Choroid plexus epithelial cell (primary cell): Measurements from ENCODE around the gene ROM1.
"Not testable (repeated sequence)": the region's sequence is repeated elsewhere in the genome, so short reads cannot be mapped to it uniquely, and the experiment has no call there.

ENCODE experiments used
- DNase-seq: peaks from one replicate; pipeline ENCODE4 v3.0.0-alpha.2; 2010; ENCODE audit warnings: low read depth
- H3K4me3 ChIP-seq: 2 replicates; pipeline ENCODE4 v1.5.1; 2011; ENCODE audit warnings: low read depth, mild to moderate bottlenecking, control low read depth, low read length, moderate library complexity
- CTCF ChIP-seq: conservative IDR thresholded peaks from 2 replicates; pipeline ENCODE4 v1.5.1; 2011; ENCODE audit warnings: low read depth, mild to moderate bottlenecking, control low read depth, inconsistent platforms, low read length, moderate library complexity

Gene ROM1

DNA sequence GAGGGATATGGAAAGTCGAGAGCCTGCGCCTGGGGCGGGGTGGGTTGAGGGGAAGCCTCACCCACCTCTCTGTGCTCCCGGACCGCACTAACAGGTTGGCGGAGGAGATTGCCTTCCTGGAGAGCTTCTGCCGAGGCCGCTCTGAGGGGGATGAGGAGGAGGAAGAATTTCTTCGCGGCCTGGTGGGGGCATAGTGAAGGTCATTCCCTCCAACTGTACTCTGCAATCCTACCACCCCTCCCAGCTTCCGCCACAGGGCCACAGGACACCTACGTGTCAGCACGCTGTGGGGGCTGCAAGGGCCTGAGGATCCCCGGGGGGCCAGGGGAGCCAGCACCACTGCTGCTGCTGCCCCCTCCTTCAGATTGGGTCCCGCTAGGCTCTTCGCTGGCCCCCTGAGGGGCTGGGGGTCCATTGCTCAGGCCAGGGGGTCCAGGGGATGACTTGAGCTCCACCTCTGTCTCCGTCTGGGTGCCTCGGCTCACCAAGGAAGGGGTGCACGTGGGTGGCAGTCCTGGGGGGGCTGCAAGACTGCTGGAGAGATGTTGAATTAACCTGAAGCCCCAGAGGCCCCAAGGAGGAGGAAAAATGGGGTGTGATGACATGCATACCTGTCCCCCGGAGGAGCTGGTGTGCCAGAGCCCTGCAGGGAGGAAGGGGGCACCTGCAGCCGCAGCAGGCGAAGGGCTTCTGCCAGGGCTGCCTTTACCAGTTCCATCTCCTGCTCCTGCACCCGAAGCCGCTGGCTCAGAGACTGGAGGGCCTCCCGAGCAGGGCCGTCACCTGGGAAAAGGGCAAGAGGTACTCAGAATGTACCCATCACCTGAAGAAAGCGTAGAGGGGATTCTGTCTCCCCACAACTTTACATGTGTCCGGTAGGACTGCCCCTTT is 2.0 kb upstream of the ROM1 start:
- H3K4me3 ChIP-seq = peak overlapping the region; percentile 77
- DNase-seq = no peak
- TF ChIP-seq CTCF = no peak

- H3K4me3 ChIP-seq = peak overlapping the region; percentile 77
- DNase-seq = peak; percentile 60
- TF ChIP-seq CTCF = peak; percentile 27
Measured at GRCh38 chr11:62611705-62612365, 1.2 kb upstream of the ROM1 start.

DNA sequence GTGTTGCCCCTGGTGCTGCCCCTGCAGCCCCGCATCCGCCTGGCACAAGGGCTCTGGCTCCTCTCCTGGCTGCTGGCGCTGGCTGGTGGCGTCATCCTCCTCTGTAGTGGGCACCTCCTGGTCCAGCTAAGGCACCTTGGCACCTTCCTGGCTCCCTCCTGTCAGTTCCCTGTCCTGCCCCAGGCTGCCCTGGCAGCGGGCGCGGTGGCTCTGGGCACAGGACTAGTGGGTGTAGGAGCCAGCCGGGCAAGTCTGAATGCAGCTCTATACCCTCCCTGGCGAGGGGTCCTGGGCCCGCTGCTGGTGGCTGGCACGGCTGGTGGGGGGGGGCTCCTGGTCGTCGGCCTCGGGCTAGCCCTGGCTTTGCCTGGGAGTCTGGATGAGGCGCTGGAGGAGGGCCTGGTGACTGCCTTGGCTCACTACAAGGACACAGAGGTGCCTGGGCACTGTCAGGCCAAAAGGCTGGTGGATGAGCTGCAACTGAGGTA is 278 bp downstream of the ROM1 start:
- DNase-seq = no peak
- TF ChIP-seq CTCF = no peak
- no peak overlapping the region for H3K4me3 ChIP-seq

DNA sequence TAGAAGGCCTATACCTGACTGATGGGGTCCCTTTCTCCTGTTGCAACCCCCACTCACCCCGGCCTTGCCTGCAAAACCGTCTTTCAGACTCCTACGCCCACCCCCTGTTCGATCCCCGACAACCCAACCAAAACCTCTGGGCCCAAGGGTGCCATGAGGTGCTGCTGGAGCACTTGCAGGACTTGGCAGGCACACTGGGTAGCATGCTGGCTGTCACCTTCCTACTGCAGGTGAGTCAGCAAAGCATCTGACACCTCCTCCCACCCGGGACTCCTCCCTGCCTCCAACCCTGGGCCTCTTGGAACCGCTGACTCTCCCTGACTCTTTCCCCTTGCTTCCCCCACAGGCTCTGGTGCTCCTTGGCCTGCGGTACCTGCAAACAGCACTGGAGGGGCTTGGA is 1.2 kb downstream of the ROM1 start:
- no peak for DNase-seq
- TF ChIP-seq CTCF = no peak

DNA sequence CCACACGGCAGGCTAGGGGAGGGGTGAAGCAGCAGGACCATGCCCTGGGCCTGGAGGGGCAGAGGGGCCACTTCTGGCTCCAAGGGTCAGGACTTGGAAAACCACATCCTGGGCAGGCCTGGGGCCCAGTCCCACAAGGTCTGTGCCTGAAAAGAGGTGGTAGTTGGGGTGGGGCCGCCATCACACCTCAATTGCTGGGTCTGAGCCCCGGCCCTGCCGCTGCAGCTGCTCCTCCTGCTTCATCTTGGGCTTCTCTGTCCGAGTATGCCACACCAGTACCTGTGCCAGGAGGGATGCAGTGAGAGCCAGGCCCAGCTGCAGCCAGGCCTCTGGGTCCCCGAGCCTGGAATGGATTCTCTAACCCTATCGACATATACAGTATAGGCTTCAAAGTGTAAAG is 2.5 kb downstream of the ROM1 start:
- H3K4me3 ChIP-seq = no peak overlapping the region
- no peak for DNase-seq
- TF ChIP-seq CTCF = no peak

More for the DNA sequence above, 1.2 kb downstream of the ROM1 start:
- no peak overlapping the region for H3K4me3 ChIP-seq

DNA sequence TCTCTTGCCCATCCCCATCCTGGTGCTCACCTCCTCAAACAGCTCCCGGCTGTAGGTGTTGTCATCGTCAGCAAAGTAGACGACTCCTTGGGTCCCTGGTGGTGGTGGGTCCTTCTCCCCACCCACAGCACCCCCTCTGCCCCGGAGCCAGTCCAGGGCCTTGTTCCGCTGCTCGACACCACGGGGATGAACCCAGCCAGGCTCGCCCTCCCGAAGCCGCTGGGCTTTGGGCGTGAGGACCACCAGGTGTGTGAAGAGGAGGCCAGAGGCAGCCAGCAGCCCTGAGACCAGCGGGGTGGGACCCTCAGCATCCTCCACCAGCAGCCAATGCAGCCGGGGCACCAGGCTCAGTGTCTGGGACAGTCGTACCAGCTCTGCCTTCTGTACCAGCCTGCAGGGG is 3.9 kb downstream of the ROM1 start:
- DNase-seq, H3K4me3 ChIP-seq: not testable (repeated sequence)

DNA sequence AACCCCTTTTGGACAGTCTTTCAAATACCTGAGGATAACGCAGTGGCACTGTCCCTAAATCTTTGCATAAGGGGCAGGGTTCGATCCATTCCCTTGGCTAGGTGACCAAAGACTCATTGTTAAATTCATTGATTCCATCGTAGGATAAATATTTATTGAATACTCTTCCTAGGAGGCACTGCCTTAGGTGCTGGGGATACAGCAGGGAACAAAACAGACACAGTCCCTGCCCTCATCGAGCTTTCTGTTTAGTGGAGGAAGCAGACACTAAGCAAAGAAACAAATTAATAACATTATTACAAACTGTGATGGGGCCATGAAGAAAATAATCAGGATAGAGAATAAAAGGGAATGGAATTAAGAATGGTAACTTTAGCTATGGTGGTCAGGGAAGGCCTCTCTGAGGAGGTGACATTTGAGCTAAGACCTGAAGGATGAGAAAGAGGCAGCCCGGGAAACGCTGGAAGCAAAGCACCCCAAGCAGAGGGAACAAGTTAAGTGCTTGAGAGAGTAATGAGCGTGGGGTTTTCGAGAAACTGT is 8.0 kb downstream of the ROM1 start:
- no peak for DNase-seq
- no peak for TF ChIP-seq CTCF
- peak overlapping the region; percentile 75 for H3K4me3 ChIP-seq
